Trophoblast cell (in vitro differentiated cells and primary cell): ENCODE results near the gene GAB2.

Source experiments
- DNase-seq, 2 donors: peaks; one replicate each; pipeline ENCODE4 v3.0.0-alpha.2; 2016
- H2AFZ ChIP-seq: 2 replicates; pipeline ENCODE4 v1.6.1; 2013; ENCODE audit warnings: low read length, moderate library complexity, mild to moderate bottlenecking; ENCODE audit not compliant: insufficient read depth, poor library complexity
- H2AK5ac ChIP-seq: 2 replicates; pipeline ENCODE4 v1.6.1; 2013; ENCODE audit warnings: mild to moderate bottlenecking, low read length
- H2BK120ac ChIP-seq: 2 replicates; pipeline ENCODE4 v1.6.1; 2013; ENCODE audit warnings: low read length, mild to moderate bottlenecking, moderate library complexity; ENCODE audit not compliant: insufficient read depth, poor library complexity
- H2BK12ac ChIP-seq: 2 replicates; pipeline ENCODE4 v1.6.1; 2013; ENCODE audit warnings: mild to moderate bottlenecking, low read length, moderate library complexity
- H2BK5ac ChIP-seq: 2 replicates; pipeline ENCODE4 v1.6.1; 2013; ENCODE audit warnings: low read length, low read depth, moderate library complexity, mild to moderate bottlenecking; ENCODE audit not compliant: poor library complexity
- H3K14ac ChIP-seq: 2 replicates; pipeline ENCODE4 v1.6.1; 2013; ENCODE audit warnings: mild to moderate bottlenecking, low read length
- H3K18ac ChIP-seq: 2 replicates; pipeline ENCODE4 v1.6.1; 2013; ENCODE audit warnings: mild to moderate bottlenecking, low read length
- H3K23ac ChIP-seq: 2 replicates; pipeline ENCODE4 v1.6.1; 2013; ENCODE audit warnings: low read length
- H3K27ac ChIP-seq: 2 replicates; pipeline ENCODE4 v1.5.1; 2013; ENCODE audit warnings: low read depth, mild to moderate bottlenecking, inconsistent platforms, low read length, moderate library complexity
- H3K27me3 ChIP-seq: 2 replicates; pipeline ENCODE4 v1.6.1; 2013; ENCODE audit warnings: inconsistent platforms, mild to moderate bottlenecking, low read length, moderate library complexity; ENCODE audit not compliant: insufficient read depth
- H3K36me3 ChIP-seq, 2 experiments: 1 replicate in 1 of 2; 2 replicates in 1 of 2; pipeline ENCODE4 v1.6.1; 2013; ENCODE audit warnings: low read length in 2 of 2, mild to moderate bottlenecking in 2 of 2, moderate library complexity in 1 of 2; ENCODE audit not compliant: insufficient read depth in 2 of 2, control insufficient read depth in 1 of 2
- H3K4ac ChIP-seq: 2 replicates; pipeline ENCODE4 v1.6.1; 2013; ENCODE audit warnings: low read depth, mild to moderate bottlenecking, low read length, moderate library complexity
- H3K4me1 ChIP-seq, 2 experiments: 1 replicate in 1 of 2; 2 replicates in 1 of 2; pipeline ENCODE4 v1.6.1; 2013; ENCODE audit warnings: low read length in 2 of 2, mild to moderate bottlenecking in 2 of 2, moderate library complexity in 1 of 2; ENCODE audit not compliant: insufficient read depth in 2 of 2, control insufficient read depth in 1 of 2
- H3K4me2 ChIP-seq: 2 replicates; pipeline ENCODE4 v1.6.1; 2013; ENCODE audit warnings: inconsistent platforms, mild to moderate bottlenecking, low read length, moderate library complexity
- H3K4me3 ChIP-seq: 2 replicates; pipeline ENCODE4 v1.5.1; 2013; ENCODE audit warnings: mild to moderate bottlenecking, low read depth, low read length, inconsistent platforms
- H3K79me1 ChIP-seq: one replicate; pipeline ENCODE4 v1.6.1; 2013; ENCODE audit warnings: low read length
- H3K79me2 ChIP-seq: 2 replicates; pipeline ENCODE4 v1.6.1; 2013; ENCODE audit warnings: low read length, mild to moderate bottlenecking; ENCODE audit not compliant: control insufficient read depth, insufficient read depth, poor library complexity
- H3K9ac ChIP-seq: 2 replicates; pipeline ENCODE4 v1.6.1; 2013; ENCODE audit warnings: mild to moderate bottlenecking, low read length
- H3K9me3 ChIP-seq: 2 replicates; pipeline ENCODE4 v1.6.1; 2013; ENCODE audit warnings: low read depth, mild to moderate bottlenecking, control low read depth, inconsistent platforms, low read length; ENCODE audit not compliant: insufficient read depth
- H4K12ac ChIP-seq: 2 replicates; pipeline ENCODE4 v1.6.1; 2013; ENCODE audit warnings: low read depth, mild to moderate bottlenecking, low read length, moderate library complexity
- H4K8ac ChIP-seq: 2 replicates; pipeline ENCODE4 v1.6.1; 2013; ENCODE audit warnings: low read depth, mild to moderate bottlenecking, low read length, moderate library complexity
- H4K91ac ChIP-seq: one replicate; pipeline ENCODE4 v1.6.1; 2013; ENCODE audit warnings: low read depth, mild to moderate bottlenecking, low read length, moderate library complexity
- WGBS: extraction: QIAGEN DNeasy Blood & Tissue Kit; methylation state at CpG from one replicate; pipeline ENCODE4 v1.1.7; 2013; ENCODE audit warnings: missing lambda C conversion rate; ENCODE audit not compliant: insufficient read length, insufficient coverage; ENCODE audit errors: extremely low coverage; 5-methylcytosine and 5-hydroxymethylcytosine counted together

GAB2 gene

DNA sequence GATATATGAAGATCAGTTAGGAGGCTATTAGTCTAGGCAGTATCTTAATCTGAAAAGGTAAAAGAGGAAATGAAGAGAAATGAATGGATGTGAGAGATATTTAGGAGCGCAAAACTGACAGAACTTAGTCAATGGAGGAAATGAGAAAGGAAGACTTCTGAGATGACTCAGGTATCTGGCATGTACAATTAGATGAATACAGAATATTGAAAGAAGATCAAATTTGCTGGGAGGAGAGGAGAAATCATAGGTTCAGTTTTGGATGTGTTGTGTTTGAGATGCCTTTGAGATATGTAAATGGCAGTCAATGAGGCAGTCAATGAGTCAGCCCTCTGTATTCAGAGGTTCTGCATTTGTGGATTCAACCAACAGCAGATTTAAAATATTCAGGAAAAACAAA lies 42.9 kb upstream of the GAB2 start:
- no peak overlapping the region for H2BK12ac ChIP-seq
- H2AK5ac ChIP-seq, result no peak overlapping the region
- peaks cover 2 to 5% of the 10 kb centered on the region in 2 experiments for H3K36me3 ChIP-seq
- no peak overlapping the region for H4K91ac ChIP-seq
- H2BK5ac ChIP-seq, result no peak overlapping the region
- no peak overlapping the region for H2BK120ac ChIP-seq
- H3K9ac ChIP-seq, result no peak overlapping the region
- H3K79me1 ChIP-seq, result no peaks in the 10 kb centered on the region
- no peak for DNase-seq
- H3K18ac ChIP-seq, result no peak overlapping the region
- H3K4me1 ChIP-seq, result peaks cover 0 to 1% of the 10 kb centered on the region in 2 experiments
- no CpG with 5 or more reads among the region's 1 CpG for WGBS
- no peaks in the 10 kb centered on the region for H3K79me2 ChIP-seq
- H3K27ac ChIP-seq, result no peak overlapping the region
- H3K14ac ChIP-seq, result no peak overlapping the region
- no peak overlapping the region for H3K4me3 ChIP-seq
- no peak overlapping the region for H3K4me2 ChIP-seq
- H3K27me3 ChIP-seq, result no peaks in the 10 kb centered on the region
- no peak overlapping the region for H4K8ac ChIP-seq
- no peak overlapping the region for H3K4ac ChIP-seq
- H3K9me3 ChIP-seq, result no peaks in the 10 kb centered on the region
- no peak overlapping the region for H4K12ac ChIP-seq
- no peak overlapping the region for H3K23ac ChIP-seq
- no peak overlapping the region for H2AFZ ChIP-seq

DNA sequence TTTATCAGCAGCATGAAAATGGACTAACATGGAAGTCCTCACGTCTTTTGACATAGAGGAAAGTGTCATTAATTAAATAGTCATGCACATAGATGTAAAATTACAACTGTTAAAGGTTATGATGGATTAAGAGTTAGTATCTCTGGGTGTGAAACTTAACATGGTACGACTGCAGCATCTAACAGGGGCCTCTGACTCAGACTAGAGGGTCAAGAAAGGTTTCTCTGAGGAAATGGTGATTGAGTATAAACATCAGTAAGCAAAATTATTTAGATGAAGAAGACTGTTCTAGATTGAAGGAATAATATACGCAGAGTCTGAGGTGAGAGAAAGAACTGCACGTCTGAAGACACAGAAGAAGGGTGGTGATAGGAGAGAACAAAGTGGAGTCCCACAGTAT lies 42.1 kb upstream of the GAB2 start:
- Histone ChIP-seq H3K4ac (no peak overlapping the region), H3K23ac (no peak overlapping the region), H3K9ac (no peak overlapping the region), H3K27ac (no peak overlapping the region), H3K9me3 (no peaks in the 10 kb centered on the region), H3K4me2 (no peak overlapping the region), H3K18ac (no peak overlapping the region), H3K27me3 (no peaks in the 10 kb centered on the region), H3K4me3 (no peak overlapping the region), H4K91ac (no peak overlapping the region), H3K4me1 (peaks cover 0 to 1% of the 10 kb centered on the region in 2 experiments), H3K14ac (no peak overlapping the region), H3K79me1 (no peaks in the 10 kb centered on the region), H3K36me3 (peaks cover 2% of the 10 kb centered on the region in 2 experiments), H2BK12ac (no peak overlapping the region), H2BK120ac (no peak overlapping the region), H3K79me2 (no peaks in the 10 kb centered on the region), H4K12ac (no peak overlapping the region), H2AFZ (no peak overlapping the region), H2AK5ac (no peak overlapping the region), H4K8ac (no peak overlapping the region), H2BK5ac (no peak overlapping the region)
- WGBS, result no CpG with 5 or more reads among the region's 4 CpGs
- no peak for DNase-seq

DNA sequence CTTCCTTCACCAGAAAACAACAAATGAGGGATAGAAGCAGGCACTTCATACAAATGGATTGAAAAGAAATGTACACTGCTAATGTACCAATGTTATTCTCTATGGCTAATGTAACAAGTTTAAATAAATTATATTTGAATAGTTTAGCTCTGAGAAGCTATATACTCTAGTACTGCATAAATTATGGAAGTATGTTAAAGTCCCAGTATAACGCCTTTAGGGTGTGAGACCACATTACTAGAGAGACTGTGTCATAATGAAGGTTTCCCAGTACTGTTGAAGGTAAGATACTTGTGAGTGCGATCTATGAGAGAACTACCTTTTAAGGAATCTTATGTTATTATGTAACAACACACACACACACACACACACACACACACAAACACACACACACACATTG lies 39.8 kb upstream of the GAB2 start:
- no peak overlapping the region for H2BK12ac ChIP-seq
- H3K4me2 ChIP-seq, result no peak overlapping the region
- H3K79me2 ChIP-seq, result no peaks in the 10 kb centered on the region
- no peak overlapping the region for H4K8ac ChIP-seq
- H2AK5ac ChIP-seq, result no peak overlapping the region
- H3K9ac ChIP-seq, result no peak overlapping the region
- H3K27me3 ChIP-seq, result no peaks in the 10 kb centered on the region
- H3K27ac ChIP-seq, result no peak overlapping the region
- H2AFZ ChIP-seq, result no peak overlapping the region
- H3K36me3 ChIP-seq, result peaks cover 0 to 2% of the 10 kb centered on the region in 2 experiments
- no peaks in the 10 kb centered on the region for H3K9me3 ChIP-seq
- DNase-seq, result no peak
- H3K23ac ChIP-seq, result no peak overlapping the region
- H3K79me1 ChIP-seq, result no peaks in the 10 kb centered on the region
- H3K4me3 ChIP-seq, result no peak overlapping the region
- no peak overlapping the region for H4K12ac ChIP-seq
- H2BK120ac ChIP-seq, result no peak overlapping the region
- H3K18ac ChIP-seq, result no peak overlapping the region
- no peaks in the 10 kb centered on the region for H3K4me1 ChIP-seq
- no peak overlapping the region for H3K4ac ChIP-seq
- H4K91ac ChIP-seq, result no peak overlapping the region
- WGBS, result no CpG with 5 or more reads among the region's 2 CpGs
- no peak overlapping the region for H3K14ac ChIP-seq
- no peak overlapping the region for H2BK5ac ChIP-seq

DNA sequence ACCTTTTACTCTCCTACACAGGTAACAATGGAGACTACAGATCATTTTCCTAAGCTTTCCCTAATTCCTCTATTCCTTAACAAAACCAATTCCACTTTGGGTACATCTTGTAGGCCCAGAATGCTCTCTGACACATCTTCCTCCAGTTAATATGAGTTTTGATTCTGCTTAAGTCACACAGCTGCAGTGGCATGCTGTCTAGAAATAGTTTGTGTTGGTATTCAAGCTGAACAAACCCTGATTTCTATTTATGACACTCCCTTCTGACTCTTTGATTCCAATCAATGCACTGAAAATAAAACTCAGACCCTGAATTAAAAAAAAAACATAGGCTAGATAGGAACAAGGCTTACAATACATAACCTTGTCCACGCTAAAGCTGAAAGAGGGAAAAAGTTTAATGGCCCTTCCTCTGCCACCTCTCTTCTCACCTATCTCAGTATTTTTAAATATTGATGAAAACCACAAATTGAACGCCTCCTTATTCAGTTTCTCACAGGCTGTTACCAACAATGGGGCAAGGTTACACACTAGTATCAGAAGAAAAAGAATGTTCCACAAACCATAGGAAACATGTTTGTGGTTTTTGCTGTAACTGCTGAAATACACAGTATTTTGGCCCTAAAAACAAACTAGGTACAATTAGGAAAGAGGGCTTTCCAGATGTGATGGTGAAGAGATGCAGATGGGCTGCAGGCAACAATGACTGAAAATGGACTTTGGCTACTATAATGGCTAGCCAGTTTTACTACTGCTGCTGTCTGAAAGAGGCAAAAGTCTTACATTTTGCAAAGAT lies 35.7 kb upstream of the GAB2 start:
- no peak overlapping the region for H2BK12ac ChIP-seq
- no peaks in the 10 kb centered on the region for H3K27me3 ChIP-seq
- H2BK120ac ChIP-seq, result no peak overlapping the region
- no peak overlapping the region for H3K27ac ChIP-seq
- no peak overlapping the region for H3K23ac ChIP-seq
- no CpG with 5 or more reads among the region's 2 CpGs for WGBS
- no peak for DNase-seq
- no peak overlapping the region for H3K14ac ChIP-seq
- no peaks in the 10 kb centered on the region for H3K36me3 ChIP-seq
- H2AFZ ChIP-seq, result no peak overlapping the region
- H4K8ac ChIP-seq, result no peak overlapping the region
- no peaks in the 10 kb centered on the region for H3K9me3 ChIP-seq
- H2BK5ac ChIP-seq, result no peak overlapping the region
- H3K79me2 ChIP-seq, result no peaks in the 10 kb centered on the region
- H3K9ac ChIP-seq, result no peak overlapping the region
- no peak overlapping the region for H3K4ac ChIP-seq
- no peak overlapping the region for H2AK5ac ChIP-seq
- no peak overlapping the region for H4K91ac ChIP-seq
- no peaks in the 10 kb centered on the region for H3K79me1 ChIP-seq
- H3K4me1 ChIP-seq, result no peaks in the 10 kb centered on the region
- H3K18ac ChIP-seq, result no peak overlapping the region
- H3K4me3 ChIP-seq, result no peak overlapping the region
- no peak overlapping the region for H4K12ac ChIP-seq
- H3K4me2 ChIP-seq, result no peak overlapping the region
